Uterus (tissue), 4 donors: ENCODE results near the gene SOHLH2. TPM values are rescaled to one million over a fixed set of nuclear protein-coding genes. Genes with fewer than 3 reads are reported as not detected.

ENCODE experiments used
- DNase-seq, 2 donors: peaks; one replicate each; pipeline ENCODE4 v3.0.0-alpha.2; 2019 to 2020
- H3K27ac ChIP-seq, 2 donors: fragments of 200-600 bp; sonication (generic); 1 replicate in 1 of 2; 2 replicates in 1 of 2; pipeline ENCODE4 v1.5.1; 2016 to 2018
- H3K27me3 ChIP-seq, 2 donors: fragments of 200-600 bp; sonication (generic); one replicate each; pipeline ENCODE4 v1.5.1; 2018 to 2019; ENCODE audit warnings: control low read depth in 1 of 2
- H3K36me3 ChIP-seq, 2 donors: fragments of 200-600 bp; sonication (generic); one replicate each; pipeline ENCODE4 v1.5.1; 2019; ENCODE audit warnings: control low read depth in 1 of 2
- H3K4me1 ChIP-seq, 2 donors: fragments of 200-600 bp; sonication (generic); one replicate each; pipeline ENCODE4 v1.5.1; 2018 to 2019; ENCODE audit warnings: control low read depth in 1 of 2
- H3K4me3 ChIP-seq, 2 donors: fragments of 200-600 bp; sonication (generic); 1 replicate in 1 of 2; 2 replicates in 1 of 2; pipeline ENCODE4 v1.5.1; 2018 to 2019; ENCODE audit warnings: mild to moderate bottlenecking in 1 of 2
- H3K9me3 ChIP-seq, 2 donors: fragments of 200-600 bp; sonication (generic); one replicate each; pipeline ENCODE4 v1.5.1; 2019; ENCODE audit warnings: control low read depth in 1 of 2
- CTCF ChIP-seq, 4 experiments: fragments of 200-600 bp in 2 of 4; fragments of 450-650 bp in 2 of 4; sonication (generic) in 2 of 4; IDR thresholded peaks; one replicate each; pipeline ENCODE4 v1.5.1; 2016 to 2019; ENCODE audit warnings: antibody characterized with exemption in 4 of 4, mild to moderate bottlenecking in 2 of 4, moderate library complexity in 1 of 4
- POLR2A ChIP-seq, 2 donors: fragments of 450-650 bp; IDR thresholded peaks; one replicate each; pipeline ENCODE4 v1.6.1; 2016; ENCODE audit warnings: antibody characterized with exemption in 2 of 2, mild to moderate bottlenecking in 1 of 2, moderate library complexity in 1 of 2
- intact Hi-C: fragments of 100-400 bp; cut with DNase I; formaldehyde crosslinking; loops from one replicate; pipeline ENCODE4 v1.15.1; 2023; ENCODE audit warnings: low total_unique reads
- total RNA-seq, 4 donors: library from RNA; depleted of rRNA in 3 of 4; stranded (reverse); fragments of >200 nt in 3 of 4; gene quantifications; one replicate each; pipeline versions ENCODE4 v1.1.0 to v1.2.4, GENCODE V29; 2014 to 2023
- donor health status: DM: yes; HTN: yes; CAD: no.

The SOHLH2 gene
- total RNA-seq, 4 donors from 2014 or later: 1.4 TPM; not detected in 3

- no peaks in the 10 kb centered on the region for H3K27me3 ChIP-seq
- intact Hi-C loops: no loop called here
- peak within 1 kb of the TSS; percentile 45 to 51 for H3K4me3 ChIP-seq
- peak; percentile 62 to 76 for DNase-seq
- no peaks in the 10 kb centered on the region for H3K4me1 ChIP-seq
- TF ChIP-seq POLR2A (IDR thresholded peaks at IDR 0.05) (peak in 1 of 2 donors; percentile 17), CTCF (IDR thresholded peaks at IDR 0.05) (no peak)
- peak within 1 kb of the TSS; percentile 30 to 74 for H3K27ac ChIP-seq
- no peaks in the 10 kb centered on the region for H3K9me3 ChIP-seq
- H3K36me3 ChIP-seq: no peaks in the 10 kb centered on the region
Observed at GRCh38 chr13:36131222-36131930, 83.0 kb downstream of the SOHLH2 start, which contains the start of gene DCLK1. Gene DCLK1, minus strand, starts transcription at chr13:36131382.

- DNase-seq: peak; percentile 22 to 34
- Histone ChIP-seq H3K27me3 (no peaks in the 10 kb centered on the region), H3K4me1 (no peaks in the 10 kb centered on the region), H3K4me3 (peak overlapping the region; percentile 45 to 51), H3K9me3 (no peaks in the 10 kb centered on the region), H3K36me3 (no peaks in the 10 kb centered on the region), H3K27ac (peak overlapping the region; percentile 30 to 74)
- TF ChIP-seq POLR2A (IDR thresholded peaks at IDR 0.05): no peak
- TF ChIP-seq CTCF (IDR thresholded peaks at IDR 0.05): no peak
- intact Hi-C loops: no loop called here
Observed at GRCh38 chr13:36130552-36131221, 83.7 kb downstream of the SOHLH2 start.

GRCh38 chr13:36130193-36130551 lies 84.2 kb downstream of the SOHLH2 start:
- H3K4me1 ChIP-seq: no peaks in the 10 kb centered on the region
- H3K36me3 ChIP-seq: no peaks in the 10 kb centered on the region
- H3K27ac ChIP-seq: peak overlapping the region in 1 of 2 donors; percentile 74
- H3K4me3 ChIP-seq: peak overlapping the region; percentile 45 to 51
- no peaks in the 10 kb centered on the region for H3K27me3 ChIP-seq
- intact Hi-C loops: no loop called here
- no peaks in the 10 kb centered on the region for H3K9me3 ChIP-seq
- DNase-seq: no peak
- TF ChIP-seq CTCF (IDR thresholded peaks at IDR 0.05): no peak
- no peak for TF ChIP-seq POLR2A (IDR thresholded peaks at IDR 0.05)

- Histone ChIP-seq H3K36me3 (no peaks in the 10 kb centered on the region), H3K9me3 (no peaks in the 10 kb centered on the region), H3K4me3 (no peak overlapping the region), H3K27me3 (no peaks in the 10 kb centered on the region), H3K4me1 (no peaks in the 10 kb centered on the region), H3K27ac (no peak overlapping the region)
- TF ChIP-seq CTCF (IDR thresholded peaks at IDR 0.05): no peak
- no peak for TF ChIP-seq POLR2A (IDR thresholded peaks at IDR 0.05)
- no peak for DNase-seq
- intact Hi-C loops: no loop called here
Observed at GRCh38 chr13:36129539-36129938, 84.8 kb downstream of the SOHLH2 start.

- intact Hi-C loops: no loop called here
- H3K9me3 ChIP-seq: no peaks in the 10 kb centered on the region
- H3K4me1 ChIP-seq: no peaks in the 10 kb centered on the region
- H3K36me3 ChIP-seq: no peaks in the 10 kb centered on the region
- no peaks in the 10 kb centered on the region for H3K27me3 ChIP-seq
- peak overlapping the region in 1 of 2 donors; percentile 13 for H3K27ac ChIP-seq
- no peak for DNase-seq
- TF ChIP-seq POLR2A (IDR thresholded peaks at IDR 0.05) (no peak), CTCF (IDR thresholded peaks at IDR 0.05) (no peak)
- no peak overlapping the region for H3K4me3 ChIP-seq
Observed at GRCh38 chr13:36126491-36126890, 87.9 kb downstream of the SOHLH2 start.
